Loucy (cell line): Measurements from ENCODE around the gene IL17C.

Source experiments
- H2AFZ ChIP-seq: fragments of 200-600 bp; sonication (generic); 2 replicates; pipeline ENCODE4 v1.6.0; 2016; ENCODE audit warnings: antibody characterized with exemption, mild to moderate bottlenecking, low read length, moderate library complexity
- H3F3A ChIP-seq: fragments of 200-600 bp; 2 replicates; pipeline ENCODE4 v1.6.0; 2016; ENCODE audit warnings: antibody characterized with exemption, low read depth, mild to moderate bottlenecking
- H3K27me3 ChIP-seq: fragments of 200-600 bp; sonication (generic); 2 replicates; pipeline ENCODE4 v1.6.1; 2014; ENCODE audit warnings: low read length, mild to moderate bottlenecking; ENCODE audit not compliant: insufficient read depth, poor library complexity, severe bottlenecking
- H3K36me3 ChIP-seq: fragments of 200-600 bp; sonication (generic); 2 replicates; pipeline ENCODE4 v1.6.1; 2016; ENCODE audit warnings: low read length; ENCODE audit not compliant: insufficient read depth
- H3K4me1 ChIP-seq: fragments of 200-600 bp; sonication (generic); 2 replicates; pipeline ENCODE4 v1.5.1; 2014; ENCODE audit warnings: low read length, mild to moderate bottlenecking; ENCODE audit not compliant: insufficient read depth, poor library complexity, severe bottlenecking
- H3K4me2 ChIP-seq: fragments of 200-600 bp; sonication (generic); 2 replicates; pipeline ENCODE4 v1.6.0; 2014; ENCODE audit warnings: antibody characterized with exemption, low read length, low read depth, mild to moderate bottlenecking; ENCODE audit not compliant: poor library complexity, severe bottlenecking
- H3K4me3 ChIP-seq: fragments of 200-600 bp; sonication (generic); 2 replicates; pipeline ENCODE4 v1.5.1; 2014; ENCODE audit warnings: low read length, mild to moderate bottlenecking, mixed read lengths; ENCODE audit not compliant: poor library complexity, severe bottlenecking
- H3K79me2 ChIP-seq: fragments of 200-600 bp; sonication (generic); 2 replicates; pipeline ENCODE4 v1.6.1; 2014; ENCODE audit warnings: low read length; ENCODE audit not compliant: insufficient read depth
- H3K9ac ChIP-seq: fragments of 200-600 bp; sonication (generic); 2 replicates; pipeline ENCODE4 v1.6.0; 2014; ENCODE audit warnings: mild to moderate bottlenecking, low read depth, low read length, moderate library complexity; ENCODE audit not compliant: poor library complexity, severe bottlenecking
- H3K9me2 ChIP-seq: fragments of 200-600 bp; sonication (generic); replicated peaks from 2 replicates; pipeline ENCODE4 v1.6.1; 2016; ENCODE audit warnings: low read depth, low read length, mixed read lengths
- H3K9me3 ChIP-seq: fragments of 200-600 bp; sonication (generic); 2 replicates; pipeline ENCODE4 v1.6.1; 2014; ENCODE audit warnings: mild to moderate bottlenecking, antibody characterized with exemption, low read length, low read depth; ENCODE audit not compliant: insufficient read depth
- H4K20me1 ChIP-seq: fragments of 200-600 bp; sonication (generic); 2 replicates; pipeline ENCODE4 v1.6.0; 2014; ENCODE audit warnings: antibody characterized with exemption, low read length, mild to moderate bottlenecking; ENCODE audit not compliant: insufficient read depth, poor library complexity, severe bottlenecking
- CTCF ChIP-seq: fragments of 200-600 bp; sonication (generic); conservative IDR thresholded peaks from 2 replicates; pipeline ENCODE4 v1.5.1; 2014; ENCODE audit warnings: mild to moderate bottlenecking, antibody characterized with exemption, low read length
- EZH2phosphoT487 ChIP-seq: fragments of 200-600 bp; IDR thresholded peaks from 2 replicates; pipeline ENCODE4 v1.6.1; 2018; ENCODE audit warnings: antibody characterized with exemption, mild to moderate bottlenecking, moderate library complexity, borderline replicate concordance

IL17C gene

GRCh38 chr16:88687254-88687576, 48.8 kb downstream of the IL17C start:
- H3K4me3 ChIP-seq = no peak overlapping the region
- no peaks in the 10 kb centered on the region for H3K9me2 ChIP-seq
- no peak overlapping the region for H2AFZ ChIP-seq
- no peaks in the 10 kb centered on the region for H4K20me1 ChIP-seq
- TF ChIP-seq CTCF (no peak), EZH2phosphoT487 (no peak)
- H3K79me2 ChIP-seq = no peaks in the 10 kb centered on the region
- no peaks in the 10 kb centered on the region for H3K36me3 ChIP-seq
- H3K9ac ChIP-seq = no peak overlapping the region
- peaks cover 6% of the 10 kb centered on the region for H3K4me1 ChIP-seq
- no peaks in the 10 kb centered on the region for H3F3A ChIP-seq
- H3K4me2 ChIP-seq = no peak overlapping the region
- H3K9me3 ChIP-seq = no peaks in the 10 kb centered on the region
- no peaks in the 10 kb centered on the region for H3K27me3 ChIP-seq

DNA sequence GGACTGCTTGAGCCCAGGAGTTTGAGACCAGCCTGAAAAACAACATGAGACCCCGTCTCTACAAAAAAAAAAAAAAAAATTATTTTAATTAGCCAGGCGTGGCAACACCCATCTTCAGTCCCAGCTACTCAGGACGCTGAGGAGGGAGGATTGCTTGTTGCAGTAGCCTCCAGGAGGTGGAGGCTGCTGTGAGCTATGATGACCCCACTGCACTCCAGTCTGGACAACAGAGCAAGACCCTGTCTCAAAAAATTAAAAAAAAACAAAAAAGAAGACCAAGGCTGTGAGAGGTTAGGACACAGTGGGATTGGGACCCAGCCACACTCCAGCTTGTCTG, 49.3 kb downstream of the IL17C start:
- H3K4me1 ChIP-seq = peaks cover 6% of the 10 kb centered on the region
- H3K27me3 ChIP-seq = no peaks in the 10 kb centered on the region
- no peaks in the 10 kb centered on the region for H3F3A ChIP-seq
- H3K36me3 ChIP-seq = no peaks in the 10 kb centered on the region
- no peaks in the 10 kb centered on the region for H3K79me2 ChIP-seq
- H3K9ac ChIP-seq = no peak overlapping the region
- no peaks in the 10 kb centered on the region for H3K9me3 ChIP-seq
- no peak overlapping the region for H2AFZ ChIP-seq
- H3K4me3 ChIP-seq = no peak overlapping the region
- no peak for TF ChIP-seq EZH2phosphoT487
- TF ChIP-seq CTCF = no peak
- no peaks in the 10 kb centered on the region for H3K9me2 ChIP-seq
- H3K4me2 ChIP-seq = no peak overlapping the region
- no peaks in the 10 kb centered on the region for H4K20me1 ChIP-seq

DNA sequence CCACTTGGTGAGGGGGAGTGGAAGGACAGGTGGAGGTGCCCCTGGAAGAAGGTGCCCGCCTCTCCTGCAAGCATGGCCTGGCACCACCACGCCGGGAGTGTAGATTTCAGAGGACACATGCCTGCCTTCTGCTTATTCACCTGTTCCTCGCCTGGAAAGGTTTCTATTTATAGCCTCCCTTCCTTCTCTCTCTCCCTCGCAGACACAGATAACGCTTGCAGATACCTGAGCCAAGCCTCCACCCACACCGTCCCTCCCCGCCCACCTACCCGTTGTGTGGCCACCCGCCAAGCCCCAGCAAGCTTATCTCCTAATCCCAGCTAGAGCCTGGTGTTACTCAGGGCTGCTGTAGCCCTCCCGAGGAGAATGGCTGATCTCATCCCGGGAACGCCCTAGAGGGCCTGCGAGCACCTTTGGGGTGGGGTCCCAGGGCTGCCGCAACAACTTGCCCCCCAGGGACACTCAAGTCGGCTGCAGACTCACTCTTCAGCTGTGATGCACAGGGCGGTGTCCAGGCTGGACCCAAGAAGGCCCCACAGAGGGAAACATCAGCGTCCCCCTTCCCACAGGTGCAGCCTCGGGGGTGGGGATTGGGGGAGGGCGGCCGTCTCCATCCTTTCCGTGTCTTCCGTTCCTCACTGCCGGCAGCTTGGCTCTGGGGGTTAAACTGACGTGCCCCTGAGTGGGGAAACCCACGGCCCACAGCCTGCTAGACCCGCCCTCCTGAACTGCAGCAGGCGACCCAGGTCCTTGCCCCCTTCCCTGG, 49.8 kb downstream of the IL17C start:
- no peak for TF ChIP-seq EZH2phosphoT487
- no peak for TF ChIP-seq CTCF
- no peaks in the 10 kb centered on the region for H3K9me2 ChIP-seq
- H3K27me3 ChIP-seq = no peaks in the 10 kb centered on the region
- H3K9me3 ChIP-seq = no peaks in the 10 kb centered on the region
- H3K4me1 ChIP-seq = peaks cover 6% of the 10 kb centered on the region
- H3K4me3 ChIP-seq = no peak overlapping the region
- no peaks in the 10 kb centered on the region for H3K36me3 ChIP-seq
- H3K9ac ChIP-seq = no peak overlapping the region
- no peak overlapping the region for H2AFZ ChIP-seq
- no peak overlapping the region for H3K4me2 ChIP-seq
- no peaks in the 10 kb centered on the region for H4K20me1 ChIP-seq
- no peaks in the 10 kb centered on the region for H3F3A ChIP-seq
- H3K79me2 ChIP-seq = no peaks in the 10 kb centered on the region
